Fibroblast of the conjunctiva (primary cell): ENCODE results near the gene MAP7.
"Not testable (repeated sequence)": the region's sequence is repeated elsewhere in the genome, so short reads cannot be mapped to it uniquely, and the experiment has no call there.

Source experiments
- DNase-seq: peaks from one replicate; pipeline ENCODE4 v3.0.0-alpha.2; 2010; ENCODE audit warnings: low read depth

MAP7 gene

DNA sequence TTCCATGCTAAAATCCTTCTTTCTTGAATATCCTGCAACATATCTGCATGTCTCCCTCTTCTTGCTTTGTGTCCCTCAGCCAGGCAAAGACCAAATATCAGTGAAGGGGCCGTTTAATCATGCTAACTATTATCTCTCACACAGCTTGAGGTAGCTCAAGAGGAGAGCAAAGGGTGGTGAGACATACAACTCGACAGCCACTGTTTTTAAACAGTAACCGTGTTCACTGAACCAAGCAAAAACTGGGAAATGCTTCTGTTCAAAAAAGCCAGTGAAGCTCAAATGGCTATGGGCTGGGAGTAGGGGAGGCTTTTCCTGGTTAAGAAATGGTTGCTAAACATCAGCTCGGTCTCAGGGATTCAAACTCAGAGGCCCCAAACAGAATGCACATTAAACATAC is 83.4 kb downstream of the MAP7 start:
- DNase-seq = no peak

DNA sequence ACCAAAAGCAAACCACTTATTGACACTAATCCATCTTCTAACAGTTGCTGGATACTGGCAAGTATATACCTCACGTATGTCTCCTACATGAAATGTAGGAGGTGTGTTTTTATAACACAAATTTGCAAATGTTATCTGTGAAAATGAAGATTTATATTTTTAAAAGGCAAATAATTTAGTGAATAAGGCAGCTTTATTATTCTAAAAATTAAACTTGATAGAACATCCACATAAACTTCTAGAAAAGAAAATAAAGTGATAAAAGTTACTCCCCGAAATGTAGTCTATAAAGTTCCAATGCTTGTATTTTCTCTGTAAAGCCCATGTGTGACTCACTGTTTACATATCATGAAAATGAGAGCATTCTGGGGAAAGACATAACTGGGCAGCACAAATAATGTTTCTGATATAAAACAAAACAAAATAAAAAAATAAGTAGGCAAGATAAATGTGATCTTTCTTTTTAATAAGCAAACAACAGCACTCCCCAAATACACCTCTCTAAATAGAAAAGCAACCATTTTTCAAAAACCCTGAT is 84.4 kb downstream of the MAP7 start:
- no peak for DNase-seq

DNA sequence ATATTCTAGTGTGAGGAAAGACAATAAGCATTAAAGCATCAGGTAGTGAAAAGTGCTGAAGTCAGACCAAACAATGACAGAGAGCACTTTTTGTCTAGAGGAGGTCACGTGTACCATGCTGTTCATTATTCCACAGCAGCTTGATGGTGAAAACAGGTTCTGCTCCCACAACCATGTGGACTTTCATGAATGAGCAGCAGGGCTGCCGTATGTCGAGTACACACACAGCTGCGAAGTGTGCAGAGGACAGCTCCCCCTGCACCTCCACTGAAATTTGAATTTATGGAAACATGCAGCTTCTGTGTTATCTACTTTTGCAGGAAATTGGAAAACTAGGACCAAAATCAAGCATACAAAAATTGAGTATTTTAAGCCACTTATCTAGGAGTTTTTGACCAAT is 85.3 kb downstream of the MAP7 start:
- DNase-seq = no peak

DNA sequence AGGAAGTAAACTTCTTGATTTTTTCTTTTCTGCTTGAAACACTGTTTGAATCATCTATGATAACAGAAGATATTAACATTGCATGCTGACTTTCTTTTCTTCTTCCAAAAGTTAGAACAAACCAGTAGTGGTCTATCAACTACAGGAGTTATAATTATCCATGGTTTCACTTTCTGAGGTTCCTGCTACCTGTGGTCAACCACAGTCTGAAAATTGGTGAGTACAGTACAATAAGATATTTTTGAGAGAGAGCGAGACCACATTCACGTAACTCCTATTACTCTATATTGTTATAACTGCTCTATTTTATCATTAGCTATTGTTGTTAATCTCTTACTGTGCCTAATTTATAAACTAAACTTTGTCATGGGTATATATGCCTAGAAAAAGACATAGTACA is 86.1 kb downstream of the MAP7 start:
- no peak for DNase-seq

DNA sequence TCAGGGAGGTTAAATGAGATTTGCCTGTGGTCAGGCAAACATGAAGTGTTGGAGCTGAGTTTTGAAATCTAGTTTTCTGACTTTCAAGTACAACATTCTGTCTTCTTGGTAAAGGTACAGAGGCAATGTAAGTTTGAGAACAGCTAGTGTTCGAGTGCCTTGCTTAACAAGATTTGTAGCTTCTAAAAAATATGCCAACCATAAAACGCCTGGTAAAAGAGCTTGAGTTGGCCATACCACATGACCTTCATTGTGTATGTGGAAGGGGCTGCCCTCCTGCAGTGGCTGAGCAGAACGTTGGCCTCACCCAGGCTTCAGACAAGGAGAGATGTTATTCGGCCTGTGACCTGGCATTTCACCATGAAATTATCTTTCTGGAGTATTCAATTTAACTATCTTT is 86.5 kb downstream of the MAP7 start:
- DNase-seq = no peak

DNA sequence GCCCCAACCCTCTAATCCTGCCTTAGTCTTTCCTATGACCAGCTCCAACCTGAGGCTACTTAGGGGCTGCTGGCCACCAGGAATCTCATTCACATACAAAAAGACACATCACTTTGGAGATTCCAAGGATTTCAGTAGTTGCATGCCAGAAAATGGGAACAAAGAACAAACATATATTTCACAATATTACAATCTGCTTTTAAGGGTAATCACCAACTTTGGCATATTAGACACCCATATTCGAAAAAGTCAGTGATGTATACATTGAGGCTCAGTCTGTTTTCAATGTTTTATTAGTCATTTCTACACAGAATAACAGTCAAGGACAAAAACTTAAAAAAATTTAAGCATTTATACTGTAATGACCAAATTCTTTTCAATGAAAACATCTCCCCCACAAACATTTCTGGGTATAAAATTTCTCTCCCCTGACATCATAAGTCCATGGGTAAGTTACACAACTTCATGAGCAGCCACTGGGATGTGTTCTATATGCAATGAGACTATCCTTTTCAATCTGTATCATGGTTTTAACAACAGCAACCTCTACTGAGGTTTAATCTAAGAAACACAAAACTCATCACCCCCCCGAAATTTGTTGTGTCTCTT is 103.5 kb downstream of the MAP7 start:
- DNase-seq = no peak

DNA sequence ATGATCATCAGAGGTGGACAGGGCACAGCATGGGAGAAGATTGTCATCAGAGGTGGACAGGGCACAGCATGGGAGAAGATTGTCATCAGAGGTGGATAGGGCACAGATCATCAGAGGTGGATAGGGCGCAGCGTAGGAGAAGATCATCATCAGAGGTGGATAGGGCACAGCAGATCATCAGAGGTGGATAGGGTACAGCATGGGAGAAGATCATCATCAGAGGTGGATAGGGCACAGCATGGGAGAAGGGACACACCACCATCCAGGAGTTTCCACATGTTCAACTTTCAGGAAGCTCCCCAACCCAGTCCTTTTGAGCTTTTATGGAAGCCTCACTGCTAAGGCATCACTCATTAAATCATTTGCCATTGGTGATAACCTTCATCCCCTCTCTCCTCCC is 104.1 kb downstream of the MAP7 start:
- DNase-seq = no peak

DNA sequence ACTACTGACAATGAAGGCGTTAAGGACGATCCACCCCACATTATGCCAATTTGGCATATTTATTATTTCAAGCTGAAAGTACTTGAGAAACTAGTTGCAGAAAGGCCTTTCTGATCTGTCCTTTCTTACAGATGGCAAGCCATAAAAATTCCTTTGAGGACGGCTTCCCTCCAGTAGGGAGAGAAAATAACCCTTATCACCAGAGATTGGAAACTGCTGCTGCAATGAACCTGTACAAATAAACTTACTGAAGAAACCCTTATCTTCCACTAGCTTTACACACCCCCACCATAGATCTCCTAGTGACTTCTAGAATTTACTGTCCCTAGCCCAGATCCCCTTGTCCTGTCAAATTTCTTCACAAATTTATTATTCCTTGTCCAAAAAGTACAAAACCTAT is 105.2 kb downstream of the MAP7 start:
- DNase-seq = no peak

DNA sequence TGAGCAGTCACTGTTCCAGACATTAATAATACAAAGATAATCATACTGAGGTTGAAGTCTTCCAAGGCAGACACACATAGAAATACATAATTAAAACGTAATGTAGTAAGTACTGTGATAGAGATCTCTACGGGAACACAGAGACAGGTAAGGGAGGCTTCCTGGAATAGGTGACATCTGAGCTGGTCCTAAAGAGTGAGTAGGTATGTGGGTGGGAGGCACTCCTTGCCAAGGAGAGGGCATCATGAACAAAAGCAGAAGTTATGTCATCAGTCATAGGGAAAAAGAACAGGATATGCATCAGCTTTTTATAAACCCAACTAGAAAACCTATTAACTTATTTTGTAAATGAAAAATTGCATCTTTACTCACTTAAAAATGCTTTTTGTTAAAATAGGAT is 110.0 kb downstream of the MAP7 start:
- DNase-seq = no peak

DNA sequence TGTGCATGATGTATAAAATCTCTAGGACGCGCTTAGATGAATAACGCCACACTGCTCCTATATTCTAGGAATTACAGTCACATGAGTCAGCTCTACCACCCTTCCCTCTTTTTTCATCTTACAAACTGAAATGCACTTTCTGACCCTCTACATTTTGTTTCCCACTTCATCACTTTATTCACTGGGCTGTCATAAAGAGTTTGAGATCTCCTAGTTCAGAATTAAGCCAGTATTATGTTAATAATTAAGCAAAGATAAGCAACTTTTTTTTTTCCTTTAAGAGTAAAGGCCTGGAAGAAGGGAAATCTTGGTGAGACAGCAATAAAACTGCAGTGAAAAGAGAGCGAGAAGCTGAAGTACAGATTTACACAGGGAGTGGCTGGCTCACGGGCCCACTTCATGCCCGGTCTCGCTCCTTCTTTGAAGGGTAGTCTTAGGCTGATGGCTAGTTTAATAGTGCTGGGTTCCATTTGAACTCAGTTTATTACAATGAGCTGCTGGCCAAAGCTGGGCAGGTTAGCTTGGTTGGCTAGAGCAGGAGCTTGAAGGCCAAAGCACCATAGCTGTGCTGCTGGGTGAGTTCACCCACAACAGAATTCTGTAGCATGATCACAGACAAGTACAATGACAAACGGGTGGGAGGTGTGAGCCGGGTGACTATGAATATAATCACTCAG is 110.6 kb downstream of the MAP7 start:
- DNase-seq = no peak

DNA sequence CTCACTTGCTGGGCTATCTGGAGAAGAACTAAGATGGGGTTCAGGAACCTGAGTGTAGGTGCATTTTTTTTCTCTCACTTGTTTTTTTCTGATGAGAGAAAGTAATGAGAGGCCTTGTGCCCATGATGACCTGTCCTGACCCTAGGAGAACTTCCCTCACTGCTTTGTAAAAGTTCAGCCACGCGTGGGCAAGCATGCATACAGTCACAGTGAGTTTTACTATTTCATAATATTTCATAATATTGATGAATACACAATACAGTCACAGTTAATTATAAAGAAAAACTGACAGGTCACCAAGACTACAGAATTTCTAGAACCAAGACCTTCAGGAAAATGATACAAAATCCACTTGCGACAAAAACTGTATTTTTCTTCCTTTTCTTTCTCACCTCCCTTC is 111.8 kb downstream of the MAP7 start:
- DNase-seq = no peak

DNA sequence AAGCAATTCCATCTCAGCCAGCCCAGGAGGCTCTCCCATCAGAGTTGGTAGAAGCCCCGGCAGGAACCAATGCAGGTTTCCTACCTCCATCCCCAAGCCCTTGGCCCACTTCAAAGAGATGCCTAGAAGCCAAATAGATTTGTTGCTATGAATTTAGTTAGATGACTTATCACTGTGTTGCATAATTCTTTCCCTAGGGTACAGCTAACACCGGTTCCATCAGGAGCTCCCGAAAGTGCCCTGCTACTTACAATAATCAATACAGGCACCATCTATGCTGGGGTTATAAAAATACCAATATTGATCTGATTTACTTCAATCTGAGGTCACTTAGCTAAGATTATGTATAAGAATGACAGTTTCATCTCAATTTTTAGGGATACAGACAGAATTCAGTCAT is 113.0 kb downstream of the MAP7 start:
- DNase-seq = no peak

DNA sequence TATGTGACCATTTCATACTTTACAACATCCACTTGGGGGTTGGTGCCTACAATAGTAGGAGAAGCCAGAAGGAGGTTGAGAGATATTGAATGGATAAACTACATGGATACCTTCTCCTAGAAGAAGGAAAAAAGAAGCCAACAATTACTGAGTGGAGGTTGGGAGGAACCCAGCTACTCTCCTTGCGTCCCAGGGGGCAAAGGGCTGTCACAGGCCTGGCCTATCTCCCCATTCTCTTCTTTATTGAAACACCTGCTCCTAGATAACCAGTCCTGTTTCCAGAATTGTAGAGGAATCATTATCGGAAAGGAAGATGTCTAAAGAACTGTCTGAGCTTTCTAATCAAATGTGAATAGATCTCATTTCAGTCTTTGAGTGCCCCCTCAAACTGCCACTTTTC is 115.1 kb downstream of the MAP7 start:
- DNase-seq = no peak

DNA sequence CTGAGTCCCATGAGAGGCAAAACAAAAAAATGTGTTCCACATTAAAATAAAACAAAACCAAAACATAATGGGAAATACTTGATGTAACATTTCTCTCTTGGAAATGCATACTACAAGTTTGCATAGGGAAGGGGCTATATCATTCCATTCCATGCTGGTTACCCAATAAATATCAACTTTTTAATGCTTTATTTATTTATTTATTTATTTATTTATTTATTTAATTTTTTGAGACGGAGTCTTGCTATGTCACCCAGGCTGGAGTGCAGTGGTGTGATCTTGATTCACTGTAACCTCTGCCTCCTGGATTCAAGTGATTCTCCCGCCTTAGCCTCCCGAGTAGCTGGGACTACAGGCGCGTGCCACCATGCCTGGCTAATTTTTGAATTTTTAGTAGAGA is 118.9 kb downstream of the MAP7 start:
- DNase-seq = not testable (repeated sequence)

DNA sequence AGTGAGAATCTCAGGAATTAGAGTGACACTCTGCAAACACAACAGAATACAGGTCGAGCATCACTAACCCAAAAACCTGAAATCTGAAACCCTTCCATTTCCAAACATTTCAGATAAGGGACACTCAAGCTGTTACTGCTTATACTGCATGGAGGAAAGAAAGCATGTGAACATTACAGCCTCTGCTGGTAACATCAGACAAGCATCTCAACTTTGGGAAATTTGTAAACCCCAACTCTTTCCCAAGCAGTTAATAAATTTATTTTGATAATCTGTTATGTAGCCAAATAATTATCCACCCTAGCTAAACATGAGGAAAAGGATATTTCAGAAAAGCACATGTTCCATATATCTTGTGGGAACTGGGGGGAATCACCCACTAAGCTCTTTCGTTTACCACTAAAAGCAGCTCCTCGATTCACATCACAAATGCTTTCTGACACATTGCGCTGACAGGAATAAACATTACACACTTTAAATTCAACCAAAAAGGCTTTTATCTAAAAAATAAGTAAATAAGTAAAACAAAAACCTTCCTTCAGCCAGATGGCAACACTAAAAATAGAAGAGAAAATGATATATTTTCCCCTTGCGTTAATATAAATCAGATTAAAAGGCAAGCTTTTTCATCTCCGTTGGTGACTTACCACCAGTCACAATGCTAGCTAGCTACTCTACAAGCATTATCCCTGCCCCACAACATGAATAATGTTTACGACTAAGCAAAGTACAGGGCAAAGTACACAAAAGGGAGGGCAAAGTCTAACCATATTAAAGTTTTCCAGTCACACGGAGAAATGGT is 120.8 kb downstream of the MAP7 start:
- DNase-seq = no peak

DNA sequence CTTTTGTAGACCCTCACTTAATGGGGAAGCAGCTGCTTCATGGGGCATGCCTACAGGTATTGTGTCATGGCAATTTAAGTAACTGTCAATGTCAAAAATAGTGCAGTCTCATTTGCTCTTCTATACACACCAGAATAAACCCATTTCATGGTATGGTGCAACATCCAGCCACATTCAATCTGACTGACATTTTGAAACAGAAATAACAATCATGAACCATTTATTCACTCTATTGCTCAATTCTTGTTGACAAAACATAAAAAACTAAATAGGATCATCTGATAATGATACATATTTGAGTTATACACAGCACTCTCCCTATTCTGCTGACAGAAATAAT is 122.9 kb downstream of the MAP7 start:
- DNase-seq = no peak

DNA sequence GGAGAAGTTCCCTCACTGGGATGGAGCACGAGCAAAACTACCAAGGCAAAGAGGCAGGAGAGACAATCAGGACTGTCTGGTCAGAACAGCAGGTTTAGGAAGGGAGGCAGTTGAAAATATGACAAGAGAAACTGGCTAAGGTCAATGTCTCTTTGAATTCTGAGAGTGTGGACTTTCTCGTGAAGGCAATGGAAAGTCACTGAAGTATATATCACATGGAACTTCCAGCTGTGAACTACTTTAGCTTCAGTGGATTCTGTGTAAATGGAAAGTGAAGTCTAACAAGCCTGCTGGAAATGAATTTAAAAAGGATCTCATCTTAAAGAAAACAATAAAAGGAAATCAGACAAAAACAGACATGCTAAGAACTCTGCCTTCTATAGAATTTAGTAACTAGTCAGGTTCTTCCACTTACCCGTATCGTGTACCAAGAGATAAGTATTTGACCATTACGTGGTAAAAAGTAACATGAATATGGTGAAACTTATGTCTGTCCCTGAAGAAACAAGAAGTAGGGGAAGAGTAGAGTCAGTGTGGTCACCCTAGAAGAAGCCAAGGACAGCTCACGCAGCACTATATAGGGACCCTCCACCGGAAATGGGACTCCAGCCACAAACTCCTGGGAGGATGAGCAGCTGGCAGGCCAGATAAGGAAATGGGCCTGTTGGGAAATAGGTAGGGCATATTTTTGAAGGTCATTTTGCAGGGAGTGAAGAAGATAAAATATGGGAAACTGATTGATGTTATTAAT is 123.4 kb downstream of the MAP7 start:
- DNase-seq = no peak

DNA sequence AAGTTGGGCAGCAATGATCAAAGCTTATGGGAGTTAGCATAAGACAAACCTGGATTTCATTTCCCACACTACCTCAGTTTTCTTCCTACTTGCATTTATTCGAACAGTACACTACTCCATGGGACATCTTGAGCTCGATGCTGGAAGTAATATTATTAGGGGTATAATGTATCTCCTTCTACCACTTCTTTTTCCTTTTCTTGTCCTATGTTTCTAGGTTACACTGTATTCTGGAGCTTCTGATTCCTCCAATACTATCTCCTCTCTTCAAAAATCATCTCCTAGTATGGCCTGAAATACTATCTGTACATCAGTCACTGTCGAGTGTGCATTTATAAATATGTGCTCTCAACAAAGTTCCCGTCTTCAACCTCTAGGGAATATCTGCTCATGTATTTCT is 124.4 kb downstream of the MAP7 start:
- DNase-seq = no peak

DNA sequence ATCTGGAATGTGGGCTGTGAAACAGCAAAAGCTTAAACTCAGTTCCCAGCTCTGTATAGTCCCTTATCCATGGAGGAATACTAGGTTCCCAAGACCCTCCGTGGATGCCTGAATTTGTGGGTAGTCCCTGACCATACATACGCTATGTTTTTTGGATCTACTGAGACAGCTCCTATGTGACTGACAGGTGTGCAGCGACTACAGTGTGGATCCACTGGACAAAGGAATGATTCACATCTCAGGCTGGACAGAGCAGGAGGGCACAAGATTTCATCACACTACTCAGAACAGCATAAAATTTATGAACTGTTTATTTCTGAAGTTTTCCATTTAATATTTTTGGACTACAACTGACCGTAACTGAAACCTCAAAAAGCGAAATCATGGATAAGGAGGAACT is 125.3 kb downstream of the MAP7 start:
- no peak for DNase-seq

DNA sequence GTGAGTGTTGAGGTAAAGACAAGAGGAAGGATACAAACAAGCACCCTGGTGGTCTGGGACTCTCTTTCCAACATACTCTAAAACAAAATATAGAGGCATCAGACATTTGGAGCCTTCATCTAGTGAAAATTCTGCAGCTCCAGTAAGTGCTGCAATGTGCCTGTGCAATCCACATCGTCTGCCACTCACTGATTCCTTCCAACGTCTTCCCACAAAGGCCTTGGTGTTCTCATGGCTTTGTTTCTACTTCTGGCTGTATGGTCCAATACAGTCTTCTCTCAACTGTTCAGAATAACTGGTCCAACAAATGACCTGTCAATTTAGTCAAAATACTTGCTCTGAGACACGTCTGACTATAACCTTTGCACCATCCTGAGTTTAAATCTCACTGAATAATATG is 125.8 kb downstream of the MAP7 start:
- no peak for DNase-seq

DNA sequence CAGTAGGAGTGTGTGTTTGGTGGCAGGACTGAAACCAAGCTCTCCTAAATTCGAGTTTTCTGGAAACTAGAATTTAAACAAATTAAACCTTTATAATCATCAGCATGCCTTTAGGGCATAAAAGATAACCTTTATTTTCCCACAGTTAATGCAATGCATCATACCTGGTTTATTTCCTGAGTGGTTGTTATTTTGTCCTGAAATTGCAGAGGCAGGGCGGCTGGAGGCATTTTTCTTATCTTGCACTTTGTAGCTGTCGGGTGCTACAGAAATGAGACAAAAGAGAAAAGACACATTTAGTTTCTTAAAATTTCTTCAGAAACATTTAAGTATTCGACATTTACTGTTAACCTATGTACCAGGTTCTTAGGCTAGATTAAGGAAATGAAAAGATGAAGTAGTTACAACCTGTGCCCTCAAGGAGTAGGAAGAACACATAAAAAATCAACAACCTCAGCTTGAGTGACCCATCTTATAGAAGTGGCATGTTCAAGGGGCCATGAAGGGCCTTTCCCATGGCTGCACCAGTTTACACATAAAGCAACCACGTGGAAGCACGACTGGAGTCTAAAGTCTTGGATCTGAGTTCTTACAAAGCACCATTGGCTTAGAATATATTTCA is 128.6 kb downstream of the MAP7 start:
- DNase-seq = no peak

DNA sequence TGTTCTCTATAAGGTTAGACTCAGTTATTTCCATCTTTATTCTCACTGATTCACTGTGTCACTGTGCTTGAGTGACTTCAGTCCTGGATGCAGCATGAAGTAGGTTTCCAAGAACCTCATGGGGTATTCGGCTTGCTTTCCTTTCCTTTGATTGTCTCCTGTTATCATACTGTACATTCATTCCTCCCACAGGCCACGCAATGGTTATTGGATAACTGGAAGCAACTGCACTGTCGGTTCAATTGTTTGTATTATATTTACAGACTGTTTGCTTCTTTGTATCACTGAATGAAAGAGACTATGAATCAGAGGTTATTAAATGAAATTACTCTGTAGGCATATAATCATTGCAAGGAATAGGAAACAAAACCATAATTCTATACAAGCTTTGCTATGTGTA is 129.4 kb downstream of the MAP7 start:
- no peak for DNase-seq
